Stimulated activated CD4-positive, alpha-beta T cell treated with anti-CD3 and anti-CD28 coated beads, Interleukin-4, amount 100 ng/mL, for 4 hours (primary cell): ENCODE measurements around the gene SLC7A6OS.
"Not testable (repeated sequence)": the region's sequence is repeated elsewhere in the genome, so short reads cannot be mapped to it uniquely, and the experiment has no call there.

Source experiments
- DNase-seq, 2 experiments: peaks; one replicate each; pipeline ENCODE4 v3.0.0-alpha.2; 2020

The SLC7A6OS gene

GRCh38 chr16:68297908-68298307 lies 12.8 kb downstream of the SLC7A6OS start:
- no peak for DNase-seq

- DNase-seq = no peak
Observed at GRCh38 chr16:68296693-68297092, 14.1 kb downstream of the SLC7A6OS start.

GRCh38 chr16:68296291-68296690 lies 14.5 kb downstream of the SLC7A6OS start:
- DNase-seq = no peak

DNA sequence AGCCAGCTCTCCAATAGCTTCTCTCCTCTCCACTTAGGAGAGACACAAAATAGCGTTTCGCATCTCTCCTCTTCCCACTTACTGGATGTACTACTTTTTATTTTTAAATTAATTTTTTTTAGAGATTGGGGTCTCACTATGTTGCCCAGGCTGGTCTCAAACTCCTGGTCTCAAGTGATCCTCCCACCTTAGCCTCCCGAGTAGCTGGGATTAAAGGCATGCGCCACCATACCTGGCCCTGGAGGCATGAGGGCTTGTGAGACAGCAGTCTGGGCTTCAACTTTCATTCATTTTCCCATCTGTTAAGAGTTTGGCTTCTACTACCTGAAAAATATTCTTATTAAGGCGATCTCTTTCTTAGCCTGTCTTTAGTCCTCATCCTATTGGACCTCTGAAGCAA lies 18.3 kb downstream of the SLC7A6OS start:
- no peak for DNase-seq

- no peak for DNase-seq
Observed at GRCh38 chr16:68291227-68291626, 19.5 kb downstream of the SLC7A6OS start.

DNA sequence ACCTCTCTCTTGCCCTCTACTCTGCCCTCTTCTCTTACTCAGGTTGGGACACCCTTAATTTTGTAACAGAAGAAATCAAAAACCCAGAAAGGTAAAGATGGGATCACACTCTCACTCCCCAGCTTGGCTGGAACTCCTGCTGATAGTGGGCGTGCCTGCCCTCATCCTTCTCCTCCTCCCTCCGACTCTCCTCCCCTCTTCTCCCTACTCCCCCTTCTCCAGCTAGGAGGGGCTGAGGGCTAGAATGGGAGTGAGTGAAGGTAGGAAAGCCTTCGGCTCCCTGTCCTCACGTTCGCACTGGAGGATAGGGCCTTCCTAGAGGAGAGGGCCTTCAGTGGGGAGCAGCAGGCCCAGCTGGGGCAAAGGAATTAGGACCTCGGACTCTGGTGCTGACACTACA lies 20.3 kb downstream of the SLC7A6OS start:
- no peak for DNase-seq

- DNase-seq = peak; percentile 35 to 47
Observed at GRCh38 chr16:68289621-68290329, 21.0 kb downstream of the SLC7A6OS start.

DNA sequence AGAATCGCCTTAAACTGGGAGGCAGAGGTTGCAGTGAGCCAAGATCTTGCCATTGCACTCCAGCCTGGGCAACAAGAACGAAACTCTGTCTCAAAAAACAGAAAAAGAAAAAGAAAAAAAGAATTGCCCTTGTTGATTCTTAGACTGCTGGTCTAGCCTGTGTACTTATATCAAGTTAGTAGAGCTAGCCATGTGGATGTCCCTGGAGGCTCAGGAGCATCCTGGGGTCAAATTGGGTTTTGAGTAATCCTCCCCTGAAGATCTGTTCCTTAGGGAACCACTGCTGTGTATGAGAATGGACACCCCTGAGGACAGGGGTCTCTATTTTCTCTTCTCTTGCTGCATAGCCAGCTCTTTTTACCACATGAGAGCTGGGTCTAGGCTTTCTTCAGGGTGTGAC lies 21.5 kb downstream of the SLC7A6OS start:
- no peak for DNase-seq

GRCh38 chr16:68288796-68289195 lies 21.9 kb downstream of the SLC7A6OS start:
- not testable (repeated sequence) for DNase-seq

- no peak for DNase-seq
Observed at GRCh38 chr16:68288252-68288650, 22.5 kb downstream of the SLC7A6OS start.

GRCh38 chr16:68287276-68288251 lies 23.2 kb downstream of the SLC7A6OS start:
- DNase-seq = peak in 1 of 2 experiments; percentile 30

GRCh38 chr16:68286153-68287074 lies 24.3 kb downstream of the SLC7A6OS start:
- DNase-seq = no peak

- DNase-seq = no peak
Observed at GRCh38 chr16:68285683-68286082, 25.1 kb downstream of the SLC7A6OS start.

- peak in 1 of 2 experiments; percentile 21 for DNase-seq
Observed at GRCh38 chr16:68284847-68285246, 25.9 kb downstream of the SLC7A6OS start.

GRCh38 chr16:68283801-68284598 lies 26.7 kb downstream of the SLC7A6OS start:
- DNase-seq = no peak

DNA sequence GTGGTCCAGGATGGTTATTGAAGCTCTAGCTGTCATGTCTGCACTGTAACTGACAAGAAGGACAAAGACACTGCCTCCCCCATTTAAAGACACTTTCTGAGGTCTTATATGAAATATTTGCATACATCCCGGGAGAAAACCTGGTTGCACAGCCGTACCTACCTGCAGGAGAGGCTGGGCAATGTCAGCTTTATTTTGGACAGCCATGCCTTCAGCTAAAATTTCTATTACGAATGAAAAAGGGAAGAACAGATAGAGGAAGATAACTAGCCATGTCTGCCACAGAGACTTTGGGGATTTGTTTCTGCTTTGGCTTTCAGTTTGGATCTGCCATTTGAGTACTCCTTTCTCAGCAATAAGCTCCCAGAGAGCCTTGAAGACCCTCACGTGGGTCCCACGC lies 27.4 kb downstream of the SLC7A6OS start:
- no peak for DNase-seq

GRCh38 chr16:68282064-68282452 lies 28.7 kb downstream of the SLC7A6OS start:
- no peak for DNase-seq

DNA sequence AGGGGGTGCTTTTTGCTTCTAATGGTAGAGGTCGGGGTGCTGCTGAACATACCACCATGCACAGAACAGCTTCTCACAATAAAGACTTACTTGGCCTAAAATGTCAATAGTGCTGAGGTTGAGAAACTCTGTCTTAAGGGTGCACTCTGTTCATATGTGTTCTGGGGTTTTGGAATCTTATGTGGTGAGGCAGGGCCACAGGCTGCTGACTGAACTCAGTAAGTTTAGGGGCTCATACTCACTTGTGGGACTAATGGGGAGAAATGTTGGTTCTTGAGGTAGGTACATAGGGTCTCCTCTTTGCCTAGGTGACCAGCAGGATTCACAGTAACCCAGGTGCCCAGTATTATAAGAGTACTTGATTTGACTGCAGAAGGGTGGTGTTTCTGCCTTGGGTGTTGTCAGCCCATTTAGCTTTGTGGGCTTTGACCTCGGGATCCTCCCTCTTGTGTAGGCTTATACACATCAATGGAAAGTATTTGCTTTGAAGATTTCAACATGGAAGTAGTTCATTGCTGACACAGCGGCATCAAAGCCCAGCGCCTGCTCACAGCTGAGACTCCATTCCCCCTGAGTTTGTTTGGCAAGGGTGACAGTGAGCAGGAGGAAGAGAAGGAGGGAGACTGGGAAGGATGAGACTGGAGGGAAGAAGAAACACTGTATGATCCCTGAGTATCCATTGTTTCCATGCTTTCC lies 29.2 kb downstream of the SLC7A6OS start:
- peak in 1 of 2 experiments; percentile 41 for DNase-seq

GRCh38 chr16:68279726-68280558 lies 30.8 kb downstream of the SLC7A6OS start:
- no peak for DNase-seq

DNA sequence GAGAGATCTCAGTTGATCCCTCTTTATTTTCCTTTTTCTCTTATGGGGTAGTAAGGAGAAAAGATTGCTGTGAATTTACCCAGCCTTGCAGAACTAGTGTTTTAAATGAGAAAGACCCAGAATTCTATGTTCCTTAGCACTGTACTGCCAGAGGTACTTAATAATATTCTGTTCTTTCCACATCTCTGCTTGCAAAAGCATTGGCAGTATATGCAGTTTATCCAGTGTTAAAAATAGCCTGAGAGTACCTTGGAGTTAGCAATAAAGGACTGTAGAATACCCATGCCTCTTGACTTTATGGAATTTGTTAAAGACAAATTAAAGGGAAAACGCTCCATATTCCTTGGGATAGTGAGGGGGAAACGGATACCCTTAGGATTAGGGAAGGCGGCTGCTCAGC lies 34.5 kb downstream of the SLC7A6OS start:
- DNase-seq = no peak
